Measurements from ENCODE around the gene PCAT6.

- TF ChIP-seq POLR2AphosphoS5 (IDR thresholded peaks at IDR 0.05; ENCODE audit: low read depth, low read length) (no peak), TAF1 (IDR thresholded peaks at IDR 0.05; ENCODE audit: borderline replicate concordance, low read depth, low read length) (no peak)
Observed at GRCh38 chr1:202848191-202848542, 37.4 kb downstream of the PCAT6 start.

Measured in GM12892 (cell line).